Smooth muscle cell (in vitro differentiated cells): Measurements from ENCODE around the gene METTL8. TPM values are rescaled to one million over a fixed set of nuclear protein-coding genes. Genes with fewer than 3 reads are reported as not detected.

Source experiments
- DNase-seq: peaks from one replicate; lab custom pipeline; 2025; ENCODE audit not compliant: unreplicated experiment; lab: John Stamatoyannopoulos, UW
- H2AFZ ChIP-seq: fragments of 200-600 bp; sonication (generic); 2 replicates; pipeline ENCODE4 v1.6.0; 2016; ENCODE audit warnings: antibody characterized with exemption, low read depth, mild to moderate bottlenecking
- H3F3A ChIP-seq: fragments of 200-600 bp; sonication (generic); 2 replicates; pipeline ENCODE4 v1.6.0; 2017; ENCODE audit warnings: antibody characterized with exemption, low read depth
- H3K27ac ChIP-seq: fragments of 200-600 bp; sonication (generic); 2 replicates; pipeline ENCODE4 v1.5.1; 2016; ENCODE audit warnings: low read depth, mild to moderate bottlenecking
- H3K27me3 ChIP-seq: fragments of 200-600 bp; sonication (generic); 2 replicates; pipeline ENCODE4 v1.6.1; 2016; ENCODE audit warnings: low read depth, mild to moderate bottlenecking
- H3K36me3 ChIP-seq: fragments of 200-600 bp; sonication (generic); 2 replicates; pipeline ENCODE4 v1.5.1; 2016; ENCODE audit warnings: low read depth
- H3K4me1 ChIP-seq: fragments of 200-600 bp; sonication (generic); 2 replicates; pipeline ENCODE4 v1.5.1; 2016; ENCODE audit warnings: low read depth
- H3K4me2 ChIP-seq: fragments of 200-600 bp; sonication (generic); 2 replicates; pipeline ENCODE4 v1.6.0; 2016; ENCODE audit warnings: mild to moderate bottlenecking
- H3K4me3 ChIP-seq: fragments of 200-600 bp; sonication (generic); 2 replicates; pipeline ENCODE4 v1.5.1; 2016; ENCODE audit warnings: mild to moderate bottlenecking
- H3K79me2 ChIP-seq: fragments of 200-600 bp; sonication (generic); 2 replicates; pipeline ENCODE4 v1.6.0; 2016; ENCODE audit warnings: low read depth, mild to moderate bottlenecking
- H3K9ac ChIP-seq: fragments of 200-600 bp; sonication (generic); 2 replicates; pipeline ENCODE4 v1.6.0; 2016; ENCODE audit warnings: low read depth
- H3K9me3 ChIP-seq: fragments of 200-600 bp; sonication (generic); replicated peaks from 2 replicates; pipeline ENCODE4 v1.5.1; 2016; ENCODE audit warnings: low read depth
- H4K20me1 ChIP-seq: fragments of 200-600 bp; sonication (generic); 2 replicates; pipeline ENCODE4 v1.6.0; 2016; ENCODE audit warnings: low read depth
- CTCF ChIP-seq: fragments of 200-600 bp; sonication (generic); IDR thresholded peaks from 2 replicates; pipeline ENCODE4 v1.5.1; 2017; ENCODE audit warnings: borderline replicate concordance, mild to moderate bottlenecking, antibody characterized with exemption; ENCODE audit not compliant: insufficient read depth, poor library complexity, severe bottlenecking
- WGBS: methylation state at CpG from one replicate; pipeline ENCODE4 v1.1.7; 2016; ENCODE audit warnings: low lambda C conversion rate; 5-methylcytosine and 5-hydroxymethylcytosine counted together
- polyA plus RNA-seq: library from polyadenylated mRNA; unstranded; fragments of >200 nt; fragmentation: Nextera tagmentation; extraction: Ambion mirVana; gene quantifications from 2 replicates; pipeline ENCODE4 v1.2.1, GENCODE V29; 2016
- total RNA-seq: library from RNA; depleted of rRNA; stranded (reverse); fragments of >200 nt; gene quantifications from 2 replicates; pipeline ENCODE4 v1.2.3, GENCODE V29; 2014

Gene METTL8
- total and polyA plus RNA-seq, 2 experiments from 2014 or later: 14.5 to 26.8 TPM

DNA sequence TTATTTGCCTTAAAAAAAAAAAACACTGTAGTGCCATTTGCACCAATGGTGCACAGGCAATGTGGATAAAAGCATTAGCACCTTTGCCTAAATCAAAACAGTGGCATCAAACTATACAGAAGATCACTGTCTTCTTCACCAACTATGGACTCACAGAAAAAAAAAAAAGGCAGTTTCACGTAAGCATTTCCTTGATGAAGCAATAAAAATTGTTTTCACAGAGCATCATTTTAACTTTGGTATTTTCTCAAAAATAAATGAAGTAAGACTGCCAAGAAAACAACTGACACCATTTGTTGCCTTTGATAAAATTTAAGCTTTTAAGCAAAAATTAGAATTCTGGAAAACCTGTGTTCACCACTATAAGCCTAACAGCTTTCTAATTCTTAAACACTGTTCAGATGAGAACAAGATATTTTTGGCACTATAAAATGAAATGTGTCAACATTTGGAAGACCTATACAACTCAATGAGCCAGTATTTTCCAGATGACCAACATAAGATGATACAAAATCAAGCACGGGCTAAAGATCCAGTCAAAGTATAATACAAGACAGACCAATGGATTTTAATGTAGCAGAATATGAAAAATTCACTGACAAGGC lies 21.1 kb downstream of the METTL8 start:
- no peak for DNase-seq
- TF ChIP-seq CTCF: no peak
- H3K27ac ChIP-seq: no peak overlapping the region
- peaks cover 16% of the 10 kb centered on the region for H3K4me1 ChIP-seq
- H3K9ac ChIP-seq: no peak overlapping the region
- no peak overlapping the region for H2AFZ ChIP-seq
- H4K20me1 ChIP-seq: peaks cover 7% of the 10 kb centered on the region
- no peaks in the 10 kb centered on the region for H3K36me3 ChIP-seq
- peaks cover 16% of the 10 kb centered on the region for H3K79me2 ChIP-seq
- H3K9me3 ChIP-seq: no peaks in the 10 kb centered on the region
- 98% methylated on average over 2 of the region's 2 CpGs for WGBS
- no peak overlapping the region for H3K4me3 ChIP-seq
- H3F3A ChIP-seq: no peaks in the 10 kb centered on the region
- no peak overlapping the region for H3K4me2 ChIP-seq
- H3K27me3 ChIP-seq: no peaks in the 10 kb centered on the region

GRCh38 chr2:171411791-171412483 lies 21.9 kb downstream of the METTL8 start:
- Histone ChIP-seq H3K36me3 (no peaks in the 10 kb centered on the region), H4K20me1 (peaks cover 7% of the 10 kb centered on the region), H3K9me3 (no peaks in the 10 kb centered on the region), H3K27me3 (no peaks in the 10 kb centered on the region), H3K9ac (no peak overlapping the region), H3F3A (no peaks in the 10 kb centered on the region), H2AFZ (no peak overlapping the region), H3K4me3 (no peak overlapping the region), H3K27ac (no peak overlapping the region), H3K79me2 (peaks cover 16% of the 10 kb centered on the region), H3K4me2 (no peak overlapping the region), H3K4me1 (peaks cover 16% of the 10 kb centered on the region)
- 96% methylated on average over 2 of the region's 2 CpGs for WGBS
- DNase-seq: no peak
- TF ChIP-seq CTCF: no peak

DNA sequence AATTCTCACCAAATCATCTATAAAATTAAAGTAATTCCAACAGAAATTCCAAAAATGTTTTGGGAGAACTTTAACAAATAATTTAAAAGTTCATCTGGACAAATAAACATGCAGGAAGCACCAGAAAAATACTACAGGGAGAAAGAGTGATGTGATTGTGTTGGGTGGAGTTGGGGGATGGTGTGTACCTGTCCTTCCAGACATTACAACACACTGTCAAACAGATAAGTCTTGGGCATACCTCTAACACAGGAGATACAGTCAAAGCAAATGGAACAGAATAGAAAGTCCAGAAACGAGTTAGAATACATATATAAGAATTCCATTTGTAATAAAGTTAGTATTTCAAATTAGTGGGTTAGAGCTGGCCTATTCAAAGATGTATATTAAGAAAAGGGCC lies 22.6 kb downstream of the METTL8 start:
- H3K9me3 ChIP-seq: no peaks in the 10 kb centered on the region
- H3F3A ChIP-seq: no peaks in the 10 kb centered on the region
- H3K27me3 ChIP-seq: no peaks in the 10 kb centered on the region
- H3K9ac ChIP-seq: no peak overlapping the region
- peaks cover 16% of the 10 kb centered on the region for H3K79me2 ChIP-seq
- H3K27ac ChIP-seq: peak overlapping the region; percentile 42
- DNase-seq: no peak
- H2AFZ ChIP-seq: no peak overlapping the region
- no peaks in the 10 kb centered on the region for H3K36me3 ChIP-seq
- 79% methylated on average over 1 of the region's 1 CpG for WGBS
- peaks cover 16% of the 10 kb centered on the region for H3K4me1 ChIP-seq
- H3K4me2 ChIP-seq: no peak overlapping the region
- TF ChIP-seq CTCF: no peak
- H4K20me1 ChIP-seq: peaks cover under 1% of the 10 kb centered on the region
- no peak overlapping the region for H3K4me3 ChIP-seq

- Histone ChIP-seq H3K4me2 (peak overlapping the region; percentile 60), H3K27ac (peak overlapping the region; percentile 42), H3K27me3 (no peaks in the 10 kb centered on the region), H3K9ac (peak overlapping the region; percentile 1), H3F3A (no peaks in the 10 kb centered on the region), H3K4me1 (peaks cover 16% of the 10 kb centered on the region), H2AFZ (no peak overlapping the region), H3K4me3 (no peak overlapping the region), H4K20me1 (no peaks in the 10 kb centered on the region), H3K36me3 (no peaks in the 10 kb centered on the region), H3K9me3 (no peaks in the 10 kb centered on the region), H3K79me2 (peaks cover 16% of the 10 kb centered on the region)
- no peak for TF ChIP-seq CTCF
- no peak for DNase-seq
Measured at GRCh38 chr2:171410624-171411023, 23.2 kb downstream of the METTL8 start.
